Measurements from ENCODE around the gene MAG.

Gene MAG

GRCh38 chr19:35331551-35332214, 39.7 kb downstream of the MAG start:
- no peaks in the 10 kb centered on the region for H3K36me3 ChIP-seq (ENCODE audit: control insufficient read depth in 2 of 2, insufficient read depth in 2 of 2, low read length in 2 of 2)
- H3K9ac ChIP-seq (ENCODE audit: low read depth in 1 of 2, low read length in 2 of 2), result no peak overlapping the region
- no peaks in the 10 kb centered on the region for H3K4me1 ChIP-seq (ENCODE audit: control insufficient read depth in 2 of 2, insufficient read depth in 2 of 2, low read length in 2 of 2)
- H3K27me3 ChIP-seq (ENCODE audit: control insufficient read depth in 2 of 2, insufficient read depth in 2 of 2, low read length in 2 of 2), result peaks cover 0 to 5% of the 10 kb centered on the region in 2 donors
- H3K27ac ChIP-seq (ENCODE audit: low read depth in 2 of 2, low read length in 2 of 2), result no peak overlapping the region
- no peaks in the 10 kb centered on the region for H3K9me3 ChIP-seq (ENCODE audit: control insufficient read depth in 2 of 2, low read length in 2 of 2)
- H3K4me3 ChIP-seq (ENCODE audit: low read length in 2 of 2), result no peak overlapping the region

GRCh38 chr19:35332817-35333216, 40.9 kb downstream of the MAG start:
- H3K36me3 ChIP-seq (ENCODE audit: control insufficient read depth in 2 of 2, insufficient read depth in 2 of 2, low read length in 2 of 2), result no peaks in the 10 kb centered on the region

GRCh38 chr19:35334144-35334753, 42.3 kb downstream of the MAG start:
- no peak overlapping the region for H3K4me3 ChIP-seq (ENCODE audit: low read length in 2 of 2)
- no peaks in the 10 kb centered on the region for H3K36me3 ChIP-seq (ENCODE audit: control insufficient read depth in 2 of 2, insufficient read depth in 2 of 2, low read length in 2 of 2)
- no peak overlapping the region for H3K27ac ChIP-seq (ENCODE audit: low read depth in 2 of 2, low read length in 2 of 2)
- H3K27me3 ChIP-seq (ENCODE audit: control insufficient read depth in 2 of 2, insufficient read depth in 2 of 2, low read length in 2 of 2), result peaks cover 0 to 5% of the 10 kb centered on the region in 2 donors
- no peak overlapping the region for H3K9ac ChIP-seq (ENCODE audit: low read depth in 1 of 2, low read length in 2 of 2)
- no peaks in the 10 kb centered on the region for H3K4me1 ChIP-seq (ENCODE audit: control insufficient read depth in 2 of 2, insufficient read depth in 2 of 2, low read length in 2 of 2)
- no peaks in the 10 kb centered on the region for H3K9me3 ChIP-seq (ENCODE audit: control insufficient read depth in 2 of 2, low read length in 2 of 2)

More at GRCh38 chr19:35332817-35333216, 40.9 kb downstream of the MAG start:
- peaks cover 0 to 5% of the 10 kb centered on the region in 2 donors for H3K27me3 ChIP-seq (ENCODE audit: control insufficient read depth in 2 of 2, insufficient read depth in 2 of 2, low read length in 2 of 2)
- H3K4me1 ChIP-seq (ENCODE audit: control insufficient read depth in 2 of 2, insufficient read depth in 2 of 2, low read length in 2 of 2), result no peaks in the 10 kb centered on the region
- no peak overlapping the region for H3K4me3 ChIP-seq (ENCODE audit: low read length in 2 of 2)
- no peaks in the 10 kb centered on the region for H3K9me3 ChIP-seq (ENCODE audit: control insufficient read depth in 2 of 2, low read length in 2 of 2)
- no peak overlapping the region for H3K27ac ChIP-seq (ENCODE audit: low read depth in 2 of 2, low read length in 2 of 2)
- H3K9ac ChIP-seq (ENCODE audit: low read depth in 1 of 2, low read length in 2 of 2), result no peak overlapping the region

- H3K27me3 ChIP-seq (ENCODE audit: control insufficient read depth in 2 of 2, insufficient read depth in 2 of 2, low read length in 2 of 2), result peaks cover 0 to 6% of the 10 kb centered on the region in 2 donors
These were observed 44.4 kb downstream of the MAG start for GRCh38 chr19:35336166-35336955.

GRCh38 chr19:35337097-35337983, 45.4 kb downstream of the MAG start:
- Histone ChIP-seq H3K36me3 (ENCODE audit: control insufficient read depth in 2 of 2, insufficient read depth in 2 of 2, low read length in 2 of 2) (no peaks in the 10 kb centered on the region), H3K27me3 (ENCODE audit: control insufficient read depth in 2 of 2, insufficient read depth in 2 of 2, low read length in 2 of 2) (peaks cover 0 to 6% of the 10 kb centered on the region in 2 donors), H3K9me3 (ENCODE audit: control insufficient read depth in 2 of 2, low read length in 2 of 2) (no peaks in the 10 kb centered on the region), H3K9ac (ENCODE audit: low read depth in 1 of 2, low read length in 2 of 2) (no peak overlapping the region), H3K4me3 (ENCODE audit: low read length in 2 of 2) (no peak overlapping the region), H3K27ac (ENCODE audit: low read depth in 2 of 2, low read length in 2 of 2) (no peak overlapping the region), H3K4me1 (ENCODE audit: control insufficient read depth in 2 of 2, insufficient read depth in 2 of 2, low read length in 2 of 2) (no peaks in the 10 kb centered on the region)

More at GRCh38 chr19:35336166-35336955, 44.4 kb downstream of the MAG start:
- Histone ChIP-seq H3K9me3 (ENCODE audit: control insufficient read depth in 2 of 2, low read length in 2 of 2) (no peaks in the 10 kb centered on the region), H3K36me3 (ENCODE audit: control insufficient read depth in 2 of 2, insufficient read depth in 2 of 2, low read length in 2 of 2) (no peaks in the 10 kb centered on the region), H3K4me1 (ENCODE audit: control insufficient read depth in 2 of 2, insufficient read depth in 2 of 2, low read length in 2 of 2) (no peaks in the 10 kb centered on the region), H3K9ac (ENCODE audit: low read depth in 1 of 2, low read length in 2 of 2) (no peak overlapping the region), H3K27ac (ENCODE audit: low read depth in 2 of 2, low read length in 2 of 2) (no peak overlapping the region), H3K4me3 (ENCODE audit: low read length in 2 of 2) (no peak overlapping the region)

- H3K27ac ChIP-seq (ENCODE audit: low read depth in 2 of 2, low read length in 2 of 2), result no peak overlapping the region
- H3K4me1 ChIP-seq (ENCODE audit: control insufficient read depth in 2 of 2, insufficient read depth in 2 of 2, low read length in 2 of 2), result no peaks in the 10 kb centered on the region
- no peaks in the 10 kb centered on the region for H3K9me3 ChIP-seq (ENCODE audit: control insufficient read depth in 2 of 2, low read length in 2 of 2)
- H3K36me3 ChIP-seq (ENCODE audit: control insufficient read depth in 2 of 2, insufficient read depth in 2 of 2, low read length in 2 of 2), result no peaks in the 10 kb centered on the region
- H3K9ac ChIP-seq (ENCODE audit: low read depth in 1 of 2, low read length in 2 of 2), result no peak overlapping the region
- peaks cover 0 to 3% of the 10 kb centered on the region in 2 donors for H3K27me3 ChIP-seq (ENCODE audit: control insufficient read depth in 2 of 2, insufficient read depth in 2 of 2, low read length in 2 of 2)
- no peak overlapping the region for H3K4me3 ChIP-seq (ENCODE audit: low read length in 2 of 2)
These were observed 46.0 kb downstream of the MAG start for GRCh38 chr19:35337984-35338296.

GRCh38 chr19:35340431-35340830, 48.5 kb downstream of the MAG start:
- Histone ChIP-seq H3K4me3 (ENCODE audit: low read length in 2 of 2) (no peak overlapping the region), H3K27me3 (ENCODE audit: control insufficient read depth in 2 of 2, insufficient read depth in 2 of 2, low read length in 2 of 2) (peaks cover 0 to 5% of the 10 kb centered on the region in 2 donors), H3K9me3 (ENCODE audit: control insufficient read depth in 2 of 2, low read length in 2 of 2) (no peaks in the 10 kb centered on the region), H3K4me1 (ENCODE audit: control insufficient read depth in 2 of 2, insufficient read depth in 2 of 2, low read length in 2 of 2) (no peaks in the 10 kb centered on the region), H3K9ac (ENCODE audit: low read depth in 1 of 2, low read length in 2 of 2) (no peak overlapping the region), H3K36me3 (ENCODE audit: control insufficient read depth in 2 of 2, insufficient read depth in 2 of 2, low read length in 2 of 2) (no peaks in the 10 kb centered on the region), H3K27ac (ENCODE audit: low read depth in 2 of 2, low read length in 2 of 2) (no peak overlapping the region)

- peaks cover 0 to 5% of the 10 kb centered on the region in 2 donors for H3K27me3 ChIP-seq (ENCODE audit: control insufficient read depth in 2 of 2, insufficient read depth in 2 of 2, low read length in 2 of 2)
- H3K9ac ChIP-seq (ENCODE audit: low read depth in 1 of 2, low read length in 2 of 2), result no peak overlapping the region
- no peaks in the 10 kb centered on the region for H3K36me3 ChIP-seq (ENCODE audit: control insufficient read depth in 2 of 2, insufficient read depth in 2 of 2, low read length in 2 of 2)
- no peaks in the 10 kb centered on the region for H3K9me3 ChIP-seq (ENCODE audit: control insufficient read depth in 2 of 2, low read length in 2 of 2)
- no peak overlapping the region for H3K4me3 ChIP-seq (ENCODE audit: low read length in 2 of 2)
- H3K4me1 ChIP-seq (ENCODE audit: control insufficient read depth in 2 of 2, insufficient read depth in 2 of 2, low read length in 2 of 2), result no peaks in the 10 kb centered on the region
- no peak overlapping the region for H3K27ac ChIP-seq (ENCODE audit: low read depth in 2 of 2, low read length in 2 of 2)
These were observed 49.0 kb downstream of the MAG start for GRCh38 chr19:35341006-35341405.

- peaks cover 0 to 5% of the 10 kb centered on the region in 2 donors for H3K27me3 ChIP-seq (ENCODE audit: control insufficient read depth in 2 of 2, insufficient read depth in 2 of 2, low read length in 2 of 2)
- no peaks in the 10 kb centered on the region for H3K9me3 ChIP-seq (ENCODE audit: control insufficient read depth in 2 of 2, low read length in 2 of 2)
- no peak overlapping the region for H3K9ac ChIP-seq (ENCODE audit: low read depth in 1 of 2, low read length in 2 of 2)
- no peaks in the 10 kb centered on the region for H3K4me1 ChIP-seq (ENCODE audit: control insufficient read depth in 2 of 2, insufficient read depth in 2 of 2, low read length in 2 of 2)
- no peaks in the 10 kb centered on the region for H3K36me3 ChIP-seq (ENCODE audit: control insufficient read depth in 2 of 2, insufficient read depth in 2 of 2, low read length in 2 of 2)
- no peak overlapping the region for H3K4me3 ChIP-seq (ENCODE audit: low read length in 2 of 2)
- no peak overlapping the region for H3K27ac ChIP-seq (ENCODE audit: low read depth in 2 of 2, low read length in 2 of 2)
These were observed 49.7 kb downstream of the MAG start for GRCh38 chr19:35341565-35342225.
